ENCODE measurements around the gene PSMD4. TPM values are rescaled to one million over a fixed set of nuclear protein-coding genes. Genes with fewer than 3 reads are reported as not detected.
A peak's percentile ranks its signal among the peaks of the same experiment; 100 is the strongest.

PSMD4 gene
- total and polyA plus RNA-seq, 5 donors, result 134 to 163 (median 152) TPM

DNA sequence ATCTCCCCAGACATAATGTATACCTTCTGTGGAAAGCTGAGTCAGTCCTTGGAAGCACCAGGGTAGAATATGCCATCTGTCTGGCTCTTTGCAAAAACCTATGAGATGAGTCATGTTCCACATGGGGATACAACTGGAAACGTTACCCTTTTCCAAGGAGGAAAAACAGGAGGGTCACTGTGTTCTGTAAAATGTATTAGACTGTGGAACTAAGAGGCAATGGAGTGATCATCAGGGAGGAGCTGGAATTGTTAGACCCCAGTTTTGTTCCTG lies 16.1 kb upstream of the PSMD4 start:
- ATAC-seq (no peak), DNase-seq (no peak)
- no peak overlapping the region for H3K27ac ChIP-seq (ENCODE audit: low read length)
- no peak overlapping the region for H3K4me3 ChIP-seq (ENCODE audit: low read length)
- no peaks in the 10 kb centered on the region for H3K27me3 ChIP-seq (ENCODE audit: control insufficient read depth, insufficient read depth)
- H3K9me3 ChIP-seq (ENCODE audit: control insufficient read depth, low read length), result no peaks in the 10 kb centered on the region
- no peaks in the 10 kb centered on the region for H3K4me1 ChIP-seq (ENCODE audit: control insufficient read depth, insufficient read depth, low read length)
- WGBS, result 53% methylated on average over 1 of the region's 1 CpG
- intact Hi-C loops (cut with DNase I), result no loop called here

DNA sequence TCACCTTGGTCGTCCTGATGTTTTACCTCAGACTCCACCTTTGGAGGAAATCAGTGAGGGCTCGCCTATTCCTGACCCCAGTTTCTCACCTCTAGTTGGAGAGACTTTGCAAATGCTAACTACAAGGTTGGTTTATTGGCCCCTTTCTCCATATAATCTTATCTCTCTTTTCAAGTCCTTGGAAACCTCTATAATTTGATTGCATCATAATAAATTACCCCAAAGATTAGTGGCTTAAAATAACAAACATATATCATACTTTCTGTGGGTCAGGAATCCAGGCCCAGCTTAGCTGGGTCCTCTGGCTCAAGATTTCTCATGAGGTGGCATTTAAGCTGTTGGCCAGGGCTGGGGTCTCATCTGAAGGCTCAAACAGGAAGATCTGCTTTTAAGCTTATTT lies 12.1 kb upstream of the PSMD4 start:
- 94% methylated on average over 2 of the region's 2 CpGs for WGBS
- no peaks in the 10 kb centered on the region for H3K27me3 ChIP-seq (ENCODE audit: control insufficient read depth, insufficient read depth)
- DNase-seq (no peak), ATAC-seq (no peak)
- H3K27ac ChIP-seq (ENCODE audit: low read length), result no peak overlapping the region
- H3K4me3 ChIP-seq (ENCODE audit: low read length), result no peak overlapping the region
- H3K9me3 ChIP-seq (ENCODE audit: control insufficient read depth, low read length), result no peaks in the 10 kb centered on the region
- intact Hi-C loops (cut with DNase I), result no loop called here
- H3K4me1 ChIP-seq (ENCODE audit: control insufficient read depth, insufficient read depth, low read length), result no peaks in the 10 kb centered on the region

DNA sequence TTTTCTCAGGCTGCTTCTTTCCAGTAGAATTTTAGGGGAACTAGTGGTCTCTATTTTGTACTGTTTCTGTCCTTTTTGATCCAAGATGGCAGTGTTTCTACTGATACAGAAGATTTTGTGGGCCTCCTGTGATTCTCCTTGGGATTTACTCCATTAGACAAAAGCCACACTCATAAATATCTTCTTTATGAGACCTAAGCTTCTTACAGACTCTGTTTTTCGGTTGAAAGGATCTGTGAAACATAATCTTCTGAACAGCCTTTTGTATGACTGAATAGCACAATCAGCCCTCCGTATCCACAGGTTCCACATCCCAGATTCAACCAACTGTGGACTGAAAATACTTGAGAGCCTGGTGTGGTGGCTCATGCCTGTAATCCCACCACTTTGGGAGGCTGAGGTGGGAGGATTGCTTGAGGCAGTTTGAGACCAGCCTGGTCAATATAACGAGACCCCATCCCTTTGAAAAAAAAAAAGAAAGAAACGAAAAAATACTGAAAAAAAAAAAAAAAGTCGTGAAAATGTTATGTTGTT lies 10.8 kb upstream of the PSMD4 start:
- H3K27ac ChIP-seq (ENCODE audit: low read length), result no peak overlapping the region
- intact Hi-C loops (cut with DNase I), result no loop called here
- no peak for DNase-seq

DNA sequence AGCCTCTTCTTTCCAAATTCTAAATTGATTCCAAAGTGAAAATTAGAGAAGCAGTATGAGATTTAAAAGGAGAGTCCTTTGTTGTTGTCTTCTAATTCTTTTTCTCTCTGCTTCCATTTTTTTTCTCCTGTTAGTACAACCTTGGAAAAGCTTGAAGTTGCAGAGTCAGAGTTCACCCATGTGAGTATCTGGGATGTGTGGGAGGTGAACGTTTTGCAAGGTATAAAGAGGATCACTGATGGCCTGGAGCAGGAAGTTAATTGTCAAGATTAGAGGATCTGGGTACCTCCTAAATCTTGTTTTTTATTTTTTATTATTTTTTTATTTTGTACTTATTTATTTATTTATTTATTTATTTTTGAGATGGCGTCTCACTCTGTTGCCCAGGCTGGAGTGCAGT lies 7.7 kb upstream of the PSMD4 start:
- Histone ChIP-seq H3K27ac (ENCODE audit: low read length) (no peak overlapping the region), H3K9me3 (ENCODE audit: control insufficient read depth, low read length) (no peaks in the 10 kb centered on the region), H3K4me3 (ENCODE audit: low read length) (no peak overlapping the region), H3K4me1 (ENCODE audit: control insufficient read depth, insufficient read depth, low read length) (no peaks in the 10 kb centered on the region), H3K27me3 (ENCODE audit: control insufficient read depth, insufficient read depth) (no peaks in the 10 kb centered on the region)
- intact Hi-C loops (cut with DNase I), result no loop called here
- no peak for ATAC-seq
- no peak for DNase-seq
- 82% methylated on average over 2 of the region's 2 CpGs for WGBS

More for the DNA sequence above, 10.8 kb upstream of the PSMD4 start:
- Histone ChIP-seq H3K9me3 (ENCODE audit: control insufficient read depth, low read length) (no peaks in the 10 kb centered on the region), H3K4me1 (ENCODE audit: control insufficient read depth, insufficient read depth, low read length) (no peaks in the 10 kb centered on the region), H3K27me3 (ENCODE audit: control insufficient read depth, insufficient read depth) (no peaks in the 10 kb centered on the region), H3K4me3 (ENCODE audit: low read length) (no peak overlapping the region)
- WGBS, result 84% methylated on average over 5 of the region's 5 CpGs
- no peak for ATAC-seq

DNA sequence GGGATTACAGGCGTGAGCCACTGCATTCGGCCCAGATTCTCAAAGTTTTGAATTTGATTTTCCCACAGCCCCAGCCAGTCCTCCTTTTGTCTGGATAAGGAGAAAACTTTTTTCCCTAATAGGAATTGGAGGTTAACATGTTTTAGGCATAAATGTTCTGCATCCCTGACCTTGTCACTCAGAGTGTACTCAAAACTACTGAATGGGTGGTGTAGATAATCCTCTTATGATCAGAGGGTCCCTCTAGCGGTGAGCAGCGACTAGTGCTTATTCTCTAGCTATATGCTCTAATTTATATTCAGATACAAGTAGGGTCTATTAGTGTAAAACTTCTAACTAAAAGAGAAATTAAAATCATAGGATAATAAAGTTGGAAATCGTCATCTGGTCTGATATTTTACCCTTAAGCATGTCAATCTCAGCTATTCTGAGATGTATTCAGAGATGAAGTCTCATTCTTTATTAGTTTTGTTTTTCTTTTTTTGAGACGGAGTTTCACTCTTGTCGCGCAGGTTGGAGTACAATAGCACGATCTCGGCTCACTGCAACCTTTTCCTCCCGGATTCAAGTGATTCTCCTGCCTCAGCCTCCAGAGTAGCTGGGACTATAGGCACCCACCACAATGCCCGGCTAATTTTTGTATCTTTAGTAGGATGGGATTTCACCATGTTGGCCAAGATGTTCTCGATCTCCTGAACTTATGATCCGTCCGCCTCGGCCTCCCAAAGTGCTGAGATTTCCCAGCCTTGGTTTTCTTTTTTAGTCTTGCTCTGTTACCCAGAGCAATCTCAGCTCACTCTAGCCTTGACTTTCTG lies 2.7 kb upstream of the PSMD4 start:
- no peak overlapping the region for H3K4me3 ChIP-seq (ENCODE audit: low read length)
- ATAC-seq, result peak in 1 of 2 donors; percentile 38
- no peaks in the 10 kb centered on the region for H3K9me3 ChIP-seq (ENCODE audit: control insufficient read depth, low read length)
- H3K4me1 ChIP-seq (ENCODE audit: control insufficient read depth, insufficient read depth, low read length), result no peaks in the 10 kb centered on the region
- intact Hi-C loops (cut with DNase I), result loop anchor here in 3 of 4 donors (2.0 to 5.0 kb wide), 2 partner anchors 55 kb away; partner anchors contain the start of gene PIP5K1A (in 2 of the 3)
- WGBS, result 63% methylated on average over 16 of the region's 16 CpGs
- no peaks in the 10 kb centered on the region for H3K27me3 ChIP-seq (ENCODE audit: control insufficient read depth, insufficient read depth)
- peak in 2 of 3 donors; percentile 61 to 85 for DNase-seq
- no peak overlapping the region for H3K27ac ChIP-seq (ENCODE audit: low read length)

DNA sequence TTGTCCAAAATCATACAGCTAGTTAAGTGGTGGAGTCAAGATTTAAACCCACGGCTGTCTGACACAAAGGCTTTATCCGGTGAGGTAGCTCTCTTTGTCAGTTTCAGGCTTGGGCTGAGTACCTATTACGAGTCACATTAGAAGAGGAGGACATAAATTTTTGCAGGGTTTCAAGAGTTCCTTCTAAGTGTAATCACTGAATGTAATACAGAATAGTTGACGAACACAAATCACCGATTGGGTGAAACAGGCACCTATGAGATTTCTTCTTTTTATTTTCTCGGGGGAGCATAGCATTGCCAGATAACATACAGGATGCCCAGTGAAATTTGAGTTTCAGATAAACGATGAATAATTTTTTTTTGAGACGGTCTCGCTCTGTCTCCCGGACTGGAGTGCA lies 847 bp downstream of the PSMD4 start:
- Histone ChIP-seq H3K27ac (ENCODE audit: low read length) (no peak overlapping the region), H3K9me3 (ENCODE audit: control insufficient read depth, low read length) (no peaks in the 10 kb centered on the region), H3K4me1 (ENCODE audit: control insufficient read depth, insufficient read depth, low read length) (peaks cover 1% of the 10 kb centered on the region), H3K4me3 (ENCODE audit: low read length) (peak overlapping the region; percentile 69), H3K27me3 (ENCODE audit: control insufficient read depth, insufficient read depth) (no peaks in the 10 kb centered on the region)
- intact Hi-C loops (cut with DNase I), result no loop called here
- no peak for ATAC-seq
- WGBS, result 29% methylated on average over 10 of the region's 10 CpGs
- no peak for DNase-seq

DNA sequence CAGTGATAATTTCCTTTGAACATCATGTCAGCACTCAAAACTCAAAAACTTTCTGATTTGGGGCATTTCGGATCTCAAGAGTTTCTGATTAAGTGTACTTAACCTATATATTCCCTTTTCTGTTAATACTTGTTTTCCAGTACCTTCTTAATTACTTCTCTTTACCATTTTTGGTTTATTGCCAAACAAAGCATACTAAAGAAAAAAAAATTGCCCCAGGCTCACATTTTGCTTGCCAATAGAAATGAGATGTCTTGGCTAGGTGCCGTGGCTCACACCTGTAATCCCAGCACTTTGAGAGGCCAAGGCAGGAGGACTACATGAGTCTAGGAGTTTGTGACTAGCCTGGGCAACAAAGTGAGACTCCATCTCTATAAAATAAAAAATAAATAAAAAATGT lies 4.8 kb downstream of the PSMD4 start:
- WGBS, result 74% methylated on average over 2 of the region's 2 CpGs

DNA sequence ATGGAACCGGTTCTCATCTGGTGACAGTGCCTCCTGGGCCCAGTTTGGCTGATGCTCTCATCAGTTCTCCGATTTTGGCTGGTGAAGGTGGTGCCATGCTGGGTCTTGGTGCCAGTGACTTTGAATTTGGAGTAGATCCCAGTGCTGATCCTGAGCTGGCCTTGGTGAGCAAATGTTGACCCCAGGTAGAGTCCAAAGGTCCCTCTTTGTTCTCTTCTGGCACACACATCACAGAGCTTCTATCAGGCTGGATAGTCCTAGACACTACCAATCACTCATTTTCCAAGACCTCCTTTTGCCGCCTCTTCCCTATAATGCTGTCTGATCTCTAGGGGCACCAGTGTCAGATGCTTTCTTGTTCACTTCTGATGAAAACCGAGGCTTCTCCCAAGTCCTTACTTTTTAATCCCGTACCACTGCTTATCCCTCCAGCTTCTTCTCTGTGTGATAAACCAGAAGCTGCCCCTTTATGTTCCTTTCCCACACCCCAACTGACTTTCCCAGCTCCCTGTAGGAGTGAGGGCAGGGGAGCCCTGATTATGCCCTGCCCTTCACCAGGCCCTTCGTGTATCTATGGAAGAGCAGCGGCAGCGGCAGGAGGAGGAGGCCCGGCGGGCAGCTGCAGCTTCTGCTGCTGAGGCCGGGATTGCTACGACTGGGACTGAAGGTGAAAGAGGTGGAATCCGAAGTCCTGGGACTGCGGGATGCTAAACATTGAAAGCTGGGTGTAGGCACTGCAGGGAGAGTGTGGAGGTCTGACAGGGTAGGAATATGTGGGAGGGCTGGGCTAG lies 11.1 kb downstream of the PSMD4 start:
- no peak for ATAC-seq
- no peaks in the 10 kb centered on the region for H3K27me3 ChIP-seq (ENCODE audit: control insufficient read depth, insufficient read depth)
- H3K4me1 ChIP-seq (ENCODE audit: control insufficient read depth, insufficient read depth, low read length), result no peaks in the 10 kb centered on the region
- intact Hi-C loops (cut with DNase I), result no loop called here
- H3K27ac ChIP-seq (ENCODE audit: low read length), result no peak overlapping the region
- WGBS, result 92% methylated on average over 14 of the region's 14 CpGs
- no peaks in the 10 kb centered on the region for H3K9me3 ChIP-seq (ENCODE audit: control insufficient read depth, low read length)
- DNase-seq, result no peak
- no peak overlapping the region for H3K4me3 ChIP-seq (ENCODE audit: low read length)

More for the DNA sequence above, 4.8 kb downstream of the PSMD4 start:
- ATAC-seq (no peak), DNase-seq (no peak)
- intact Hi-C loops (cut with DNase I), result no loop called here
- H3K27ac ChIP-seq (ENCODE audit: low read length), result no peak overlapping the region
- H3K9me3 ChIP-seq (ENCODE audit: control insufficient read depth, low read length), result no peaks in the 10 kb centered on the region
- no peak overlapping the region for H3K4me3 ChIP-seq (ENCODE audit: low read length)
- H3K4me1 ChIP-seq (ENCODE audit: control insufficient read depth, insufficient read depth, low read length), result peaks cover 1% of the 10 kb centered on the region
- no peaks in the 10 kb centered on the region for H3K27me3 ChIP-seq (ENCODE audit: control insufficient read depth, insufficient read depth)

DNA sequence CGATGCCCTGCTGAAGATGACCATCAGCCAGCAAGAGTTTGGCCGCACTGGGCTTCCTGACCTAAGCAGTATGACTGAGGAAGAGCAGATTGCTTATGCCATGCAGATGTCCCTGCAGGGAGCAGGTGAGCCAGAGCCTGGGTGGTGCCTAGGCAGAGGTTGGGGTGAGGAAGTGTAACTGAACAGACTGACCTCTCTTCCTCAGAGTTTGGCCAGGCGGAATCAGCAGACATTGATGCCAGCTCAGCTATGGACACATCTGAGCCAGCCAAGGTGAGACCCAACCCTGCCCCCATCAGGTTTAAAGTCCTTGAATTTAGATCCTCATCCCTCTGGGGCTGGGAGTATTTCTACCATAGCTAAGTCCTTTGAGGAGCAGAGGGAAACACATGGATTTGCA lies 11.8 kb downstream of the PSMD4 start:
- intact Hi-C loops (cut with DNase I), result no loop called here
- ATAC-seq (no peak), DNase-seq (no peak)
- Histone ChIP-seq H3K27me3 (ENCODE audit: control insufficient read depth, insufficient read depth) (no peaks in the 10 kb centered on the region), H3K4me3 (ENCODE audit: low read length) (no peak overlapping the region), H3K9me3 (ENCODE audit: control insufficient read depth, low read length) (no peaks in the 10 kb centered on the region), H3K4me1 (ENCODE audit: control insufficient read depth, insufficient read depth, low read length) (no peaks in the 10 kb centered on the region), H3K27ac (ENCODE audit: low read length) (no peak overlapping the region)
- WGBS, result 93% methylated on average over 3 of the region's 3 CpGs

DNA sequence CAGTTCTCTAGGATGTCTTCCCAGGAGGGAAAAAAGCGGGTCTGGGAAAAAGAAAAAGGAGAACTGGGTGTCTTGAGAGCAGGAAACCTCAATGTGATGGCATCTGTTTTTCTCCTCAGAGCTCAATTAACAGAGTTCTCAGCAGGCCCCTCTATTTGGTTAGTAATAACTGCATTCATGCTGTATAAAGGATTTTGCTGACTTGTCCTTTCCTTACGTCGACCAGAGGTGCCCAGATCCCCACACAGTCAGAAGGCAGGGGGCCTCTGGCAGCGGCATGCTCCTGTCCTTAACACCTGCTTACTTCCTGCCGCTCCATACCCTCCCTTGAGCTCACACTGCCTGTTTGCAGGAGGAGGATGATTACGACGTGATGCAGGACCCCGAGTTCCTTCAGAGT lies 12.3 kb downstream of the PSMD4 start:
- intact Hi-C loops (cut with DNase I), result no loop called here
- H3K27ac ChIP-seq (ENCODE audit: low read length), result no peak overlapping the region
- no peak for ATAC-seq
- no peaks in the 10 kb centered on the region for H3K9me3 ChIP-seq (ENCODE audit: control insufficient read depth, low read length)
- no peaks in the 10 kb centered on the region for H3K4me1 ChIP-seq (ENCODE audit: control insufficient read depth, insufficient read depth, low read length)
- H3K27me3 ChIP-seq (ENCODE audit: control insufficient read depth, insufficient read depth), result no peaks in the 10 kb centered on the region
- H3K4me3 ChIP-seq (ENCODE audit: low read length), result no peak overlapping the region
- whole genome bisulfite sequencing, result 80% methylated on average over 8 of the region's 8 CpGs
- no peak for DNase-seq

DNA sequence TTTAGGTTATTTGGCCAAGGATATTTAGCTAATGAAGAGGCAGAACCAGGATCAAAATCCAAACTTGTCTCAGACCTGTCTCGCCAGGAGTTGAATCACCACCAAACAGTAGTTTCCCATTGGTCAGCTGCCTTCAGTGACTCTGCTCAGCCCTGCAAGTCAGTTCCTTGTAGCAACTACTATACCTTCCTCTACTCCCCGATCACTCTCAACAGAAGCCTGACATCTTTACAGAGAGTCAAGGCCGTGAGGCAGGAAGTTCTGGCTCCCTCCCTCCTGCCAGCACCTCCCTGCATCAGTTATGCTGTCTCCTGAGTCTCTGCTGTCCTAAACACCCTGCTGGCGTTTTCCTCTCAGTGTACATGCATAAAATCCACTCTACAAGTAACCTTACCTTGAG lies 13.2 kb downstream of the PSMD4 start:
- no peaks in the 10 kb centered on the region for H3K27me3 ChIP-seq (ENCODE audit: control insufficient read depth, insufficient read depth)
- no peak overlapping the region for H3K27ac ChIP-seq (ENCODE audit: low read length)
- H3K9me3 ChIP-seq (ENCODE audit: control insufficient read depth, low read length), result no peaks in the 10 kb centered on the region
- H3K4me3 ChIP-seq (ENCODE audit: low read length), result no peak overlapping the region
- ATAC-seq (no peak), DNase-seq (no peak)
- H3K4me1 ChIP-seq (ENCODE audit: control insufficient read depth, insufficient read depth, low read length), result no peaks in the 10 kb centered on the region
- intact Hi-C loops (cut with DNase I), result no loop called here
- WGBS, result 66% methylated on average over 4 of the region's 4 CpGs
